HUES6 (cell line): Measurements from ENCODE around the gene ACR.

Experiments
- H3K27ac ChIP-seq: 2 replicates; pipeline ENCODE4 v1.7.0; 2013; ENCODE audit warnings: low read depth, mild to moderate bottlenecking, low read length, inconsistent platforms
- H3K27me3 ChIP-seq: 2 replicates; pipeline ENCODE4 v1.6.1; 2013; ENCODE audit warnings: low read length; ENCODE audit not compliant: control insufficient read depth, insufficient read depth
- H3K36me3 ChIP-seq: 2 replicates; pipeline ENCODE4 v1.6.1; 2013; ENCODE audit warnings: low read length; ENCODE audit not compliant: control insufficient read depth, insufficient read depth
- H3K4me1 ChIP-seq: 2 replicates; pipeline ENCODE4 v1.6.1; 2013; ENCODE audit warnings: low read length; ENCODE audit not compliant: control insufficient read depth, insufficient read depth
- H3K4me3 ChIP-seq: 2 replicates; pipeline ENCODE4 v1.5.1; 2013; ENCODE audit warnings: low read depth, low read length
- H3K9ac ChIP-seq: one replicate; pipeline ENCODE4 v1.6.1; 2013; ENCODE audit warnings: mild to moderate bottlenecking, low read length
- H3K9me3 ChIP-seq: 2 replicates; pipeline ENCODE4 v1.6.1; 2013; ENCODE audit warnings: low read depth, low read length; ENCODE audit not compliant: control insufficient read depth, insufficient read depth

The ACR gene

DNA sequence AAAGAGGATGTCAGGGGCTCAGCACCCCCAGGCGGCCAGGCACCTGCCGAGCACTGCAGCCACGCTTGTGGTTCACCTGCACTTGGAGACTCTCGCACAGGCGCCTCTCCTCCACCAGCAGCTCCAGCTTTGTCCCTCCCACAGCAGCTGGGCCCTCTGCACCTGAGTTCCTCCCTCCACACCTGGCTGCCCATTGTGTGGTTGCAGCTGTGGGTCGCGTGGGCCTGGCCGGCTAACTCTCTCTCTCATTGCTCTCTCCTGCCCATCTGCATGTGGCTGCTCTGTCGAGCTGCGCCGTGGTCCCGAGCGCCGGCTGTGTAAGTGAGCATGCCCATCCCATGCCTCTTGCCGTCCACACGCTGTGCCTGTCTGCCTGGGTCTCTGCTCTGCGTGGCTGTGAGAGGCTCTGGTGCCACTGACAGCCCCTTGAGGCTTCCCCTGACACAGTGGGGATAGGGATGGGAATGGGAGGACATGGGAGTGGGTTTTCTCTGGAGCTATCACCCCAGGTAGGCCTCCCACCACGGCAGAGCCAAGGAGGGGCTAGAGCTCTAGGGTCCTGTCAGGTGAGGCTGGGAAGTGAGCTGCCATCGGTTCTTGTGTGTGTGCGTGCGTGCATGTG, 8.5 kb upstream of the ACR start:
- H3K9me3 ChIP-seq: no peaks in the 10 kb centered on the region
- H3K4me1 ChIP-seq: no peaks in the 10 kb centered on the region
- no peaks in the 10 kb centered on the region for H3K36me3 ChIP-seq
- no peak overlapping the region for H3K4me3 ChIP-seq
- H3K27me3 ChIP-seq: peaks cover 66% of the 10 kb centered on the region
- no peak overlapping the region for H3K9ac ChIP-seq
- H3K27ac ChIP-seq: no peak overlapping the region

- Histone ChIP-seq H3K4me1 (no peaks in the 10 kb centered on the region), H3K27me3 (peaks cover 69% of the 10 kb centered on the region), H3K27ac (no peak overlapping the region), H3K4me3 (no peak overlapping the region), H3K9ac (no peak overlapping the region), H3K9me3 (no peaks in the 10 kb centered on the region), H3K36me3 (no peaks in the 10 kb centered on the region)
Observed at GRCh38 chr22:50730013-50730891, 7.8 kb upstream of the ACR start.

GRCh38 chr22:50730941-50731661, 6.9 kb upstream of the ACR start:
- H3K27me3 ChIP-seq: peaks cover 77% of the 10 kb centered on the region
- no peaks in the 10 kb centered on the region for H3K4me1 ChIP-seq
- no peaks in the 10 kb centered on the region for H3K36me3 ChIP-seq
- no peak overlapping the region; the same call in 1 of the 2 replicates for H3K4me3 ChIP-seq
- H3K27ac ChIP-seq: no peak overlapping the region
- H3K9ac ChIP-seq: no peak overlapping the region
- H3K9me3 ChIP-seq: no peaks in the 10 kb centered on the region

DNA sequence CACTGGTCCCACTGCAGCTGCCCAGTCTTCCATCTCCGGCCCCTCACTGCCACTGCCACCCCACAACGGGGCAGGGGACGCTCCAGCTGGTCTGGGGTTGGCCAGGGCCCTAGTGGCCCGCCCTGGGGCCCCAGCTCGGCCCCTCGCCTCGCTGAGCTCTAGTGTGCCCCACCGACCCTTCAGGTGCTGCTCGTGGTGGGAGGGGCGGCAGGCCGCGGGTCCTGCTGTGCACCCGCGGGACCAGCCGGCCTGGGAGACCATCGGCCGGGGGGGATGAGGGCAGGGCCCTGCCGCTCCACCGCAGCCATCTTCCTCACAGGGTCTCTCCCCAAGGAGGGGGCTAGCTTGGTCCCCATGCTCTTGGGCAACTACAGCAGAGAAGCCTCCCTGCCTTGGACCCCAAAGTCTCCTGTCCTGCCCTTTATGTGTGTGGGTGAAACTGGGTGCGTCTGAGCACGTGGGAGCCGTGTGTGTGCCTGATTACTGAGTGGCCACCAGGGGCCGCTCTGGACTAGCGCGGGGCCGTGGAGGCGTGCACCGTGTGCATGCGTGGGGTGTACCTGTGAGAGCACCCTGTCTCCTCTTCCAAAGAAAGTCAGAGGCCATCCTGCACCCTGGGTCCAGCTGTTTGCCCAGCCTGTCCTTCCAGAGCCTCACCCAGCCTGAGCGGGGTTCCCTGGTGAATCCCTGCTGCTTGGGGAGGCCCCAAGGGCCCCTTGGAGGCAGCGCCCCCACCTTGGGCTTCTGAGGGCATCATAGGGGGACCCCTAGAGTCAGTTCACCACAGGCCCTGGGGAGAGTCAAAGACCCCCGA, 6.0 kb upstream of the ACR start:
- Histone ChIP-seq H3K9ac (no peak overlapping the region), H3K27me3 (peaks cover 86% of the 10 kb centered on the region), H3K4me3 (no peak overlapping the region), H3K27ac (no peak overlapping the region), H3K9me3 (no peaks in the 10 kb centered on the region), H3K4me1 (no peaks in the 10 kb centered on the region), H3K36me3 (no peaks in the 10 kb centered on the region)

DNA sequence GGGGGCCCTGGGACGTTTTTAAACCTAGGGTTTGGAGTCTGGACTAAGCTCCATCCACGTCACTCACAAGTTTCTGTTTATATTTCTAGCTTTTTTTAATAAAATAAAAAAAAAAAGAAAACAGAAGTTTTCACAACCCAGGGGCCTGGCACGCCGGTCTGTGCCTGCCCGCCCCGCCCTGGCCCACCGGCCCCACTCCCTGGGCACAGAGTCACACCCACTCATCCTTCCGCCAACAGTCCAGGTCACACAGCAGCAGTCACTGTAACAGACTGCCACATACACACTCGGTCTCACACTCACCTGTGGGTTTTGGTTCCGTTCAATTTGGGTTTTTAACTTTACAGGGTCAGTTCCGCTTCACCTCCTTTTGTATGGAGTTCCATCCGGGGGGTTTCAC, 5.3 kb upstream of the ACR start:
- Histone ChIP-seq H3K27me3 (peaks cover 93% of the 10 kb centered on the region), H3K36me3 (no peaks in the 10 kb centered on the region), H3K9me3 (no peaks in the 10 kb centered on the region), H3K27ac (no peak overlapping the region), H3K4me3 (no peak overlapping the region), H3K4me1 (no peaks in the 10 kb centered on the region), H3K9ac (no peak overlapping the region)

DNA sequence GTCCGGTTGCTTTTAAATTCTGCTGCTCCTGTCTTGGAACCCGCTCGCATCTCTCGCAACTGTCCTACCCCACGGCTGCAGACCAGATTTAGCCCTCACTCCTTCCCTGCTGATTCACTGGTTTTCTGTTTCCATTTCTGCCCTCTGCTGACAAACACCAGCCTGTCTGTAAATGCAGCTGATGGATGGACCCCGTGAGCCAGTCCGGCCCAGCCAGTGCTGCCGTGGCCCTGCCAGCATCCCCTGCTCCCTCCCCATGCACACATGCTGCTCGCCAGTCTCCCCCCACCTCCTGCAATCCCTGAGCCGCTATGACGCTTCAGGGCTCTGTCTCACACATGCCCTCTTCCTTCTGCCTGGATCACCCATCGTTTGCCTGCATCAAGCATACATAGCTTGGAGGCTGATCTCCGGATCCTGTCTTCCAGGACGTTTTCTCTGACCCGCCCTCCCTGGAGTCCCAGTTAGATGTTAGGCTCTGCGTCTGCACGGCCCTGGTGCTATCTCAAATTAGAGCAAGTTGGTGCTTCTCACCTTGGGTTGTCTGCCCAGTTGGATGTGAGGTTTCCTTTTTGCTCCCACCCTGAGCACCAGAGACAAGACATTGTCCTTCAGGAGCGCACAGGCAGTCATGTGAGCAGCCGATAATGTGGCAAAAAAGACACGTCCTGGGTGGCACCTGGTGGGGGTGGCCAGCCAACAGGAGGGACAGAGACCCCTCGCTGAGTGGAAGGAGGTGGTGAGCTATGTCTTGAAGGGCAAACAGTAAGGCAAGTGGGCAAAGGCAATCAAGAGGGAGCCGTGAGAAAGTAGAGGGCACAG, 4.3 kb upstream of the ACR start:
- H3K9ac ChIP-seq: no peak overlapping the region
- H3K4me3 ChIP-seq: no peak overlapping the region
- no peak overlapping the region for H3K27ac ChIP-seq

DNA sequence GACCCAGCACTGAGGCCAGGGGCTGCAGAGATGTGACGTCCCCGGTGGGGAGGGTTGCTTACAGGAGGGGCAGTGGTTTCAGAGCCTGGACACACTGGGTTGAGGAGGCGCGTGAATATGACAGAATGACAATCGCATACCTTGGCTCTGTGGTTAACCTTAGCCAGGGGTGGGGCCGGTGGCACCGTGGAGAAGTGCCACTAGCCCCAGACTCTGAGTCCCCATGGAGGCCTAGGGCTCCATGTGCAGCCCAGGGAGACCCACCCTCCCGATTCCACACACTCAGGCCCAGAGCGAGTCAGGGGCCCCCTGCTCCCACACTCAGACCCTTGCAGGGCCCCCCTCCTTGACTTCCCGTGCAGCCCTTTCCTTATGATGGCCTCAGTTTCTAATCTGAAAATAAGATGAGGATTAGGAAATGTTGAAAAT, 3.6 kb upstream of the ACR start:
- H3K9me3 ChIP-seq: no peaks in the 10 kb centered on the region
- H3K36me3 ChIP-seq: no peaks in the 10 kb centered on the region
- H3K27me3 ChIP-seq: peaks cover 95% of the 10 kb centered on the region
- no peaks in the 10 kb centered on the region for H3K4me1 ChIP-seq
- no peak overlapping the region for H3K27ac ChIP-seq
- no peak overlapping the region for H3K9ac ChIP-seq
- H3K4me3 ChIP-seq: no peak overlapping the region

More for the DNA sequence above, 4.3 kb upstream of the ACR start:
- H3K27me3 ChIP-seq: peaks cover 95% of the 10 kb centered on the region
- no peaks in the 10 kb centered on the region for H3K36me3 ChIP-seq
- H3K9me3 ChIP-seq: no peaks in the 10 kb centered on the region
- no peaks in the 10 kb centered on the region for H3K4me1 ChIP-seq

DNA sequence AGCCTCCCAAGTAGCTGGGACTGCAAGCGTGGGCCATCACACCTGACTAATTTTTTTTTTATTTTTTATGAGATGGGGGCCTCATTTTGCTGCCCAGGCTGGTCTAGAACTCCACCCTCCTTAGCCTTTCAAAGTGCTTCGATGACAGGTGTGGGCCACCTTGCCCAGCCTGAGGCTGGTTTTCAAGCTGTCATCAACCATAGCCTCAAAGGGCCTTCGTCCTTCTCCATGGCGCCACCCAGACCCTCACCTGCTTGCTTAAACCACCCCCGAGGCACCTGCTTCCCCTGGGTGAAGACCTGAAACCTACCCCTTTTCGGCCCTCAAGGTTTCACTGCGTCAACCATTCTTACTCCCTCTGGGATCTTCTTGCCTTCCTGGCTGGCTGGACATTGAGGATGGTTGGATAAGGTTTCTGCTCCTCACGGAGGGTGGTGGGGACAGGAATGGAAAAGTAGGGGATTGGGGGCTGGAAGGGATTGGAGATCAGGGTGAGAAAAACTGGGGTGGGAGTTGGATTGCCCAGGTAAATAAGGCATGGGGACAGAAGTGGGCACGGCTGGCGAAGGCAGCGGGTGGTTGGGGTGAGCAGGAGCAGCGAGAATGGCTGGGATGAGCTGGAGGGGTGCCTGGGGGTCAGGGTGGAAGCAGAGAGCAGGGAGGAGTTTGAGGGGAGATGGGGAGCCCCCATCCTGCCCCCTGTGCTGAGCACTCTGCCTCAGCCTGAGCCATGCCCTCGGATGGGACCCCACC, 2.8 kb upstream of the ACR start:
- Histone ChIP-seq H3K9me3 (no peaks in the 10 kb centered on the region), H3K9ac (no peak overlapping the region), H3K4me1 (no peaks in the 10 kb centered on the region), H3K27me3 (peaks cover 95% of the 10 kb centered on the region), H3K4me3 (no peak overlapping the region), H3K27ac (no peak overlapping the region), H3K36me3 (no peaks in the 10 kb centered on the region)

GRCh38 chr22:50735739-50736030, 2.3 kb upstream of the ACR start:
- Histone ChIP-seq H3K4me3 (no peak overlapping the region), H3K27ac (no peak overlapping the region), H3K9ac (no peak overlapping the region), H3K27me3 (peaks cover 96% of the 10 kb centered on the region), H3K9me3 (no peaks in the 10 kb centered on the region), H3K36me3 (no peaks in the 10 kb centered on the region), H3K4me1 (no peaks in the 10 kb centered on the region)
